ENCODE measurements around the gene PCDHA5. TPM values are rescaled to one million over a fixed set of nuclear protein-coding genes. Genes with fewer than 3 reads are reported as not detected.

Gene PCDHA5
- total RNA-seq, 1 experiment from 2014 or later: 0.33 TPM

DNA sequence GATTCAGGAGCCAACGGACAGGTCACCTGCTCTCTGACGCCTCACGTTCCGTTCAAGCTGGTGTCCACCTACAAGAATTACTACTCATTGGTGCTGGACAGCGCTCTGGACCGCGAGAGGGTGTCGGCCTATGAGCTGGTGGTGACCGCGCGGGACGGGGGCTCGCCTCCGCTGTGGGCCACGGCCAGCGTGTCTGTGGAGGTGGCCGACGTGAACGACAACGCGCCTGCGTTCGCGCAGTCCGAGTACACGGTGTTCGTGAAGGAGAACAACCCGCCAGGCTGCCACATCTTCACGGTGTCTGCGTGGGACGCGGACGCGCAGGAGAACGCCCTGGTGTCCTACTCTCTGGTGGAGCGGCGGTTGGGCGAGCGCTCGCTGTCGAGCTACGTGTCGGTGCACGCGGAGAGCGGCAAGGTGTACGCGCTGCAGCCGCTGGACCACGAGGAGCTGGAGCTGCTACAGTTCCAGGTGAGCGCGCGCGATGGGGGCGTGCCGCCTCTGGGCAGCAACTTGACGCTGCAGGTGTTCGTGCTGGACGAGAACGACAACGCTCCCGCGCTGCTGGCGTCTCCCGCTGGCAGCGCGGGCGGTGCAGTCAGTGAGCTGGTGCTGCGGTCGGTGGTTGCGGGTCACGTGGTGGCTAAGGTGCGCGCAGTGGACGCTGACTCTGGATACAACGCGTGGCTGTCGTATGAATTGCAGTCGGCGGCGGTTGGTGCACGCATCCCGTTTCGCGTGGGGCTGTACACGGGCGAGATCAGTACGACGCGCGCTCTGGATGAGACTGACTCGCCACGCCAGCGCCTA, 36.0 kb downstream of the PCDHA5 start:
- no peak overlapping the region for H3K56ac ChIP-seq (ENCODE audit: insufficient read length, low read depth, low read length)
- no peaks in the 10 kb centered on the region for H3K27me3 Mint-ChIP-seq (ENCODE audit: low read depth)
- no peaks in the 10 kb centered on the region for H3K27me3 ChIP-seq (ENCODE audit: insufficient read depth, low read length)
- peak; percentile 36 for DNase-seq
- H4K20me1 ChIP-seq (ENCODE audit: control insufficient read depth, insufficient read depth, insufficient read length): no peaks in the 10 kb centered on the region
- no peak overlapping the region for H2BK12ac ChIP-seq (ENCODE audit: insufficient read length, low read depth, low read length)
- H3K4me3 Mint-ChIP-seq: no peak overlapping the region
- H3K9ac ChIP-seq (ENCODE audit: extremely low read depth, insufficient read length, low read length): no peak overlapping the region
- H3K4ac ChIP-seq (ENCODE audit: low read depth, low read length): no peak overlapping the region
- H3K27ac Mint-ChIP-seq: no peak overlapping the region
- no peak overlapping the region for H3K27ac ChIP-seq (ENCODE audit: insufficient read length, low read depth, low read length)
- no peak overlapping the region for H4K5ac ChIP-seq (ENCODE audit: insufficient read length, low read depth, low read length)
- no peak overlapping the region for H4K91ac ChIP-seq (ENCODE audit: insufficient read length, low read depth, low read length)
- no peak overlapping the region for H3T11ph ChIP-seq (ENCODE audit: low read length)
- peaks cover 6 to 13% of the 10 kb centered on the region in 2 experiments; a peak in 3 of 4 replicates for H3K4me1 Mint-ChIP-seq
- H3K79me1 ChIP-seq (ENCODE audit: insufficient read depth, low read depth, low read length, poor library complexity, severe bottlenecking): no peaks in the 10 kb centered on the region
- no peak overlapping the region for H2BK120ac ChIP-seq (ENCODE audit: low read depth, low read length, poor library complexity, severe bottlenecking)
- no peak overlapping the region for H3K14ac ChIP-seq (ENCODE audit: insufficient read depth, low read length)
- peaks cover 32 to 43% of the 10 kb centered on the region in 2 experiments for H3K9me3 Mint-ChIP-seq
- H3K4me2 ChIP-seq (ENCODE audit: insufficient read depth, insufficient read length, low read length): no peak overlapping the region
- no CpG with 5 or more reads among the region's 94 CpGs for WGBS (ENCODE audit: extremely low coverage, insufficient read length, low lambda C conversion rate)
- no peak overlapping the region for H2AFZ ChIP-seq (ENCODE audit: low read length)
- no peak overlapping the region for H2BK20ac ChIP-seq (ENCODE audit: low read depth, low read length, poor library complexity, severe bottlenecking)
- no peak overlapping the region for H2AK5ac ChIP-seq (ENCODE audit: insufficient read length, low read length)
- no peak overlapping the region for H2BK15ac ChIP-seq (ENCODE audit: low read depth, low read length)
- TF ChIP-seq CTCF (conservative IDR thresholded peaks at IDR 0.05): no peak
- H3K23ac ChIP-seq (ENCODE audit: insufficient read length, low read depth, low read length): no peak overlapping the region
- no peak overlapping the region for H2BK5ac ChIP-seq (ENCODE audit: insufficient read length, low read length)
- H3K18ac ChIP-seq (ENCODE audit: insufficient read length, low read depth, low read length): no peak overlapping the region
- no peaks in the 10 kb centered on the region for H3K4me1 ChIP-seq (ENCODE audit: insufficient read depth, low read length)
- H3K9me3 ChIP-seq (ENCODE audit: control insufficient read depth, low read depth, low read length): peaks cover 9% of the 10 kb centered on the region
- no peak overlapping the region for H4K8ac ChIP-seq (replicated peaks; ENCODE audit: insufficient read length, low read depth, low read length)
- no peaks in the 10 kb centered on the region for H3K23me2 ChIP-seq (ENCODE audit: insufficient read length, low read depth, low read length, poor library complexity, severe bottlenecking)
- H3K36me3 Mint-ChIP-seq (ENCODE audit: insufficient read depth in 1 of 3, low read depth in 3 of 3): peaks cover 32 to 50% (median 33%) of the 10 kb centered on the region in 3 experiments
- no peaks in the 10 kb centered on the region for H3K79me2 ChIP-seq (ENCODE audit: insufficient read depth, low read length)

Measured in H9 (cell line).